Prostate gland (tissue), 2 donors: Measurements from ENCODE around the gene PRSS23. TPM values are rescaled to one million over a fixed set of nuclear protein-coding genes. Genes with fewer than 3 reads are reported as not detected.

Source experiments
- DNase-seq: peaks from one replicate; pipeline ENCODE4 v3.0.0-alpha.2; 2019; ENCODE audit warnings: low spot score
- H3K27ac ChIP-seq, 2 donors: fragments of 200-600 bp; sonication (generic); 2 replicates each; pipeline ENCODE4 v1.5.1; 2017 to 2019
- H3K27me3 ChIP-seq: fragments of 200-600 bp; sonication (generic); replicated peaks from 2 replicates; pipeline ENCODE4 v1.5.1; 2019; ENCODE audit not compliant: insufficient read depth
- H3K36me3 ChIP-seq, 2 donors: fragments of 200-600 bp; sonication (generic); 1 replicate in 1 of 2; 2 replicates in 1 of 2; pipeline versions ENCODE4 v1.5.1 to v1.8.1; 2017 to 2019
- H3K4me1 ChIP-seq: fragments of 200-600 bp; sonication (generic); replicated peaks from 2 replicates; pipeline ENCODE4 v1.5.1; 2019
- H3K4me3 ChIP-seq, 2 donors: fragments of 200-600 bp; sonication (generic); 2 replicates each; pipeline ENCODE4 v1.5.1; 2017 to 2019
- H3K9me3 ChIP-seq: fragments of 200-600 bp; sonication (generic); 2 replicates; pipeline ENCODE4 v1.5.1; 2017
- CTCF ChIP-seq, 4 experiments: fragments of 200-600 bp in 2 of 4; fragments of 450-650 bp in 2 of 4; sonication (generic) in 2 of 4; IDR thresholded peaks; 1 replicate in 3 of 4; 2 replicates in 1 of 4; pipeline ENCODE4 v1.5.1; 2016 to 2019; ENCODE audit warnings: antibody characterized with exemption in 4 of 4, mild to moderate bottlenecking in 2 of 4, moderate library complexity in 2 of 4
- POLR2A ChIP-seq: fragments of 450-650 bp; IDR thresholded peaks from one replicate; pipeline ENCODE4 v1.6.1; 2016; ENCODE audit warnings: antibody characterized with exemption, mild to moderate bottlenecking
- POLR2AphosphoS5 ChIP-seq: sonication (generic); formaldehyde crosslinking; IDR thresholded peaks from one replicate; pipeline ENCODE4 v1.6.1; 2017; ENCODE audit warnings: antibody characterized with exemption
- WGBS: methylation state at CpG from one replicate; pipeline ENCODE4 v1.1.5; 2018; 5-methylcytosine and 5-hydroxymethylcytosine counted together
- intact Hi-C: fragments of 100-400 bp; cut with DNase I; formaldehyde crosslinking; loops from one replicate; pipeline ENCODE4 v1.14.2; 2022
- total RNA-seq, 2 donors: library from RNA; depleted of rRNA; stranded (reverse); fragments of >200 nt; gene quantifications; one replicate each; pipeline ENCODE4 v1.1.0, GENCODE V29; 2016

The PRSS23 gene
- total RNA-seq, 2 donors from 2014 or later: 43.2 to 167 TPM

GRCh38 chr11:86849679-86850078, 49.3 kb downstream of the PRSS23 start:
- no peaks in the 10 kb centered on the region for H3K36me3 ChIP-seq
- H3K27me3 ChIP-seq: no peaks in the 10 kb centered on the region
- H3K27ac ChIP-seq: no peak overlapping the region
- DNase-seq: no peak
- intact Hi-C loops: no loop called here
- no peak for TF ChIP-seq CTCF (IDR thresholded peaks at IDR 0.05)
- no peak for TF ChIP-seq POLR2A
- TF ChIP-seq POLR2AphosphoS5: no peak
- H3K4me1 ChIP-seq: no peaks in the 10 kb centered on the region
- no peak overlapping the region for H3K4me3 ChIP-seq
- H3K9me3 ChIP-seq: no peaks in the 10 kb centered on the region
- WGBS: 70% methylated on average over 2 of the region's 2 CpGs

Other genes with a start within 250 kb of the PRSS23 start
- 100 to 1,000 TPM in 1 of 2 donors, 10 to 100 TPM in 1; 31.4 to 107 TPM for gene ME3, start 127.9 kb upstream of the PRSS23 start, total RNA-seq
- gene FZD4, start 154.9 kb downstream of the PRSS23 start, total RNA-seq: 10 to 100 TPM; 34.3 to 38.3 TPM
- 10 to 100 TPM; 22.3 to 42.1 TPM for gene TMEM135, start 237.4 kb downstream of the PRSS23 start, total RNA-seq